ENCODE results near the gene PPM1G.

PPM1G gene

GRCh38 chr2:27390822-27391679 is 18.3 kb downstream of the PPM1G start:
- DNase-seq (ENCODE audit: low read depth in 1 of 2, low spot score in 1 of 2): no peak
- TF ChIP-seq CTCF (IDR thresholded peaks at IDR 0.05; ENCODE audit: insufficient read depth, low read length) (no peak), SPI1 (IDR thresholded peaks at IDR 0.05; ENCODE audit: borderline replicate concordance, low read depth) (no peak), GABPA (IDR thresholded peaks at IDR 0.05; ENCODE audit: low read depth) (no peak), POLR2AphosphoS5 (IDR thresholded peaks at IDR 0.05; ENCODE audit: low read depth) (no peak)
- TF ChIP-seq, protein P1, sequence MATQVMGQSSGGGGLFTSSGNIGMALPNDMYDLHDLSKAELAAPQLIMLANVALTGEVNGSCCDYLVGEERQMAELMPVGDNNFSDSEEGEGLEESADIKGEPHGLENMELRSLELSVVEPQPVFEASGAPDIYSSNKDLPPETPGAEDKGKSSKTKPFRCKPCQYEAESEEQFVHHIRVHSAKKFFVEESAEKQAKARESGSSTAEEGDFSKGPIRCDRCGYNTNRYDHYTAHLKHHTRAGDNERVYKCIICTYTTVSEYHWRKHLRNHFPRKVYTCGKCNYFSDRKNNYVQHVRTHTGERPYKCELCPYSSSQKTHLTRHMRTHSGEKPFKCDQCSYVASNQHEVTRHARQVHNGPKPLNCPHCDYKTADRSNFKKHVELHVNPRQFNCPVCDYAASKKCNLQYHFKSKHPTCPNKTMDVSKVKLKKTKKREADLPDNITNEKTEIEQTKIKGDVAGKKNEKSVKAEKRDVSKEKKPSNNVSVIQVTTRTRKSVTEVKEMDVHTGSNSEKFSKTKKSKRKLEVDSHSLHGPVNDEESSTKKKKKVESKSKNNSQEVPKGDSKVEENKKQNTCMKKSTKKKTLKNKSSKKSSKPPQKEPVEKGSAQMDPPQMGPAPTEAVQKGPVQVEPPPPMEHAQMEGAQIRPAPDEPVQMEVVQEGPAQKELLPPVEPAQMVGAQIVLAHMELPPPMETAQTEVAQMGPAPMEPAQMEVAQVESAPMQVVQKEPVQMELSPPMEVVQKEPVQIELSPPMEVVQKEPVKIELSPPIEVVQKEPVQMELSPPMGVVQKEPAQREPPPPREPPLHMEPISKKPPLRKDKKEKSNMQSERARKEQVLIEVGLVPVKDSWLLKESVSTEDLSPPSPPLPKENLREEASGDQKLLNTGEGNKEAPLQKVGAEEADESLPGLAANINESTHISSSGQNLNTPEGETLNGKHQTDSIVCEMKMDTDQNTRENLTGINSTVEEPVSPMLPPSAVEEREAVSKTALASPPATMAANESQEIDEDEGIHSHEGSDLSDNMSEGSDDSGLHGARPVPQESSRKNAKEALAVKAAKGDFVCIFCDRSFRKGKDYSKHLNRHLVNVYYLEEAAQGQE (IDR thresholded peaks at IDR 0.05; ENCODE audit: insufficient replicate concordance, low read depth): no peak

GRCh38 chr2:27381577-27382181 is 27.7 kb downstream of the PPM1G start:
- TF ChIP-seq GABPA (IDR thresholded peaks at IDR 0.05; ENCODE audit: low read depth) (no peak), POLR2AphosphoS5 (IDR thresholded peaks at IDR 0.05; ENCODE audit: low read depth) (no peak)
- Histone ChIP-seq H3K27ac (replicated peaks) (no peak overlapping the region), H3K27me3 (ENCODE audit: insufficient read depth, poor library complexity, severe bottlenecking) (no peaks in the 10 kb centered on the region), H3K4me3 (replicated peaks; ENCODE audit: insufficient read depth, low read length) (no peak overlapping the region)
- DNase-seq (ENCODE audit: low read depth in 1 of 2, low spot score in 1 of 2): no peak

More at GRCh38 chr2:27390822-27391679, 18.3 kb downstream of the PPM1G start:
- Histone ChIP-seq H3K4me3 (replicated peaks; ENCODE audit: insufficient read depth, low read length) (no peak overlapping the region), H3K27me3 (ENCODE audit: insufficient read depth, poor library complexity, severe bottlenecking) (no peaks in the 10 kb centered on the region), H3K27ac (replicated peaks) (no peak overlapping the region)

DNA sequence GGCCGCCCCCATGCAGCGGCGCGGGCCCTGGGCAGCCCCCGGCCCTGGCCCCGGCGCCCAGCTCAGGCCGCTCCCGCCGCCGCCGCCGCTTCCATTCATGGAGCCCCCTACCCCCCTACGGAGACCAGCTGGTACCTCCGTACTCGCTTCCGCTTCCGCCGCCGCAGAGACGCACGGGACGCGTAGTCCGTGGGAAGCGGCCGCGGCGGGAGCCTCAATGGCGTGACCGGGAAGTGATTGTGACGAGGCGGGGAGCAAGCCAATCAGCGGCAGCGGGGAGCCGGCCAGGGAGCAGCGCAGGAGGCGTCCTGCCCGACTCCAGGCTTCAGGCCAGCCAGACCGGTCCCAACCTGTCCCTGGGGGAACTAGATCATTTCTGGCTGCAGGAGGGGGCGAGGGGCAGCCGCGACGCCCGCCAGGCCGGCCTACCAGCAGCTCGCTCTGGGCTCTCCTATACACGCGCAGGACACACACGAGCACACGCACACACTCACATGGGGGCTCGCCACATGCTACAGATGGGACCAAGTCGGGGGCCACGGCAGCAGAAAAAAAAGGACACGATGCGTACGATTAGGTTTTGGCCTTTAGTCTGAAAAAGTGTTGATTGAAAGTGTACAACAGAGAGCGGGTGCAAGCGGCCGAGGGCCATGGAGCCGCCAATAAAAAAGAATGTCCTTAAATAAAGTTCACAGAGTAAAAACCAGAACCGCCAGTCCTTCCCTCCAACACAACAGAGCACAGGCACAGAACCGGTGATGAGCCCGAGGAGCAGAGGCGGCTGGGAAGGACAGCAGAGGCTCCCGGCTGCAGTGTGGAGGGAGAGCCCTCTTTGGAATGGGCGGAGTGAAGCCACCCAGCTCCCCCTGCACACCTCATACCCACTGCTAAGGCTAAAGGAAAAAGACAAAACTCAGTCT is 28.5 kb downstream of the PPM1G start, which contains the start of gene ZNF513:
ZNF513 (minus strand) TSS at position 109 of the 920 bp plus-strand sequence. CDS start 208 bp downstream, outside the sequence.
- TF ChIP-seq, protein P1 (IDR thresholded peaks at IDR 0.05; ENCODE audit: insufficient replicate concordance, low read depth): no peak
- TF ChIP-seq SPI1 (IDR thresholded peaks at IDR 0.05; ENCODE audit: borderline replicate concordance, low read depth) (peak; percentile 27; the same call in 1 of the 2 replicates), GABPA (IDR thresholded peaks at IDR 0.05; ENCODE audit: low read depth) (peak; percentile 92), POLR2AphosphoS5 (IDR thresholded peaks at IDR 0.05; ENCODE audit: low read depth) (peak; percentile 97)
- Histone ChIP-seq H3K4me3 (replicated peaks; ENCODE audit: insufficient read depth, low read length) (peak within 1 kb of the TSS; percentile 77), H3K27ac (replicated peaks) (peak within 1 kb of the TSS; percentile 71), H3K27me3 (ENCODE audit: insufficient read depth, poor library complexity, severe bottlenecking) (no peaks in the 10 kb centered on the region)
- peak; percentile 88 to 96 for DNase-seq (ENCODE audit: low read depth in 1 of 2, low spot score in 1 of 2)

DNA sequence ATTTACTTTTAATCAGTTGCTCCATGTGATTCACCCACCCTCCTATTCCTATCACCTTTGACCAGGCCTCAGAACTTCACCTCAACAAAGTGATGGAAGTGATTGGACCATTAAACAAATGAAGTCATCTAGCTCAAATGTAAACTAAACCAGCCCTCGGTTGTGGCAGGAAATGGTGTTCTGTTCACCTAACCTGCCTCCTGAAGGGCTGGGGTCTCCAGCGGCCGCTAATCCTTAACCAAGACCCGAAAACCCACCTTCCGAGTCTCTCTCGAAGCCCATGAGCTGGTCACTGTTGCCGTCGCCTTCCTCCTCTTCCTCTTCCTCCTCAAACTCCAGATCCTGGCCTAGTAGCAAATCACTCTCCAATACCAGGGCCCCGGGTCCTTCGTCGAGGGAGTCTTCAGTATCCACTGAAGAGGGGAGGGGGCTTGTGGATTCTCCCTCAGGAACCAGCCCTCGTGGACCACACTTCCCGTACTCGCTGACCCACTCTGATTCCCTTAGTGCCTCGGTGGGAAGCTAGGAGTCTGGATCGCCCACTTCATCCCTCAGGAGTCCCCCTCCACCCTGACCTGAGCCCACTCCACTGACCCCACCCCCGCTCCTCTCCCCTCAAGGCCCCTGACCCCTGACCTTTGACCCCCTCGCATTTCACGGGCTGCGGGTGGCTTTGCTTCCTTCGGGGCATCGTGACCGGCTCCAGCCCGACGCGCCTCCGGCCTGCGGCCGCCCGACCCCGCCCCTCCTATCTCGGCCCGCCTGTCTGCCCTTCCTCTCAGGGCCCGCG is 29.4 kb downstream of the PPM1G start:
- Histone ChIP-seq H3K4me3 (replicated peaks; ENCODE audit: insufficient read depth, low read length) (peak overlapping the region; percentile 77), H3K27me3 (ENCODE audit: insufficient read depth, poor library complexity, severe bottlenecking) (no peaks in the 10 kb centered on the region), H3K27ac (replicated peaks) (peak overlapping the region; percentile 70)
- peak; percentile 69 to 72 for DNase-seq (ENCODE audit: low read depth in 1 of 2, low spot score in 1 of 2)
- TF ChIP-seq GABPA (IDR thresholded peaks at IDR 0.05; ENCODE audit: low read depth) (no peak), POLR2AphosphoS5 (IDR thresholded peaks at IDR 0.05; ENCODE audit: low read depth) (no peak)
